ENCODE measurements around the gene ARHGAP27. TPM values are rescaled to one million over a fixed set of nuclear protein-coding genes. Genes with fewer than 3 reads are reported as not detected.

ARHGAP27 gene
- total and polyA plus RNA-seq, 8 donors, result 7.7 to 390 (median 45.5) TPM

DNA sequence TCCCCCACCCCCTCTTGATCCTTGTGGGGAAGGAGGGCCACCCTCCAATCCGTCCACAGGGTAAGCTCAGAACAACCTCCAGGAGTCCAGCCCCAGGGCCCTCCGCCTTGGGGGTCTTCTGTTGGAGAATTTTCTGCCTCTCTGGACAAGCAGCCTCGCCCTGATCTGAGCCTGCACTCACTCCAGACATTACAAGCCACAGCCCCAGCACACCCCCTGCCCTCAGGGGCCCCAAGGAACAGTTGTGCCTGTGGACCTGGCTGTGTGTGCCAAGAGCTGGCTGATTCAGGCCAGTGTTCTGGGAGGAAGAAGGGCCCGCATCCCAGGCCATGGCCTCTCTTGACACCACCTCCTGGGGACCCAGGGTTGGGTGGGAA lies 477 bp upstream of the ARHGAP27 start:
- Histone ChIP-seq H3K9me3 (no peaks in the 10 kb centered on the region), H3K36me3 (peaks cover 16 to 36% (median 29%) of the 10 kb centered on the region in 4 donors), H3K4me1 (peaks cover 48 to 53% (median 52%) of the 10 kb centered on the region in 4 donors), H3K4me3 (peak overlapping the region in 2 of 4 donors; percentile 47 to 56), H3K27me3 (peaks cover 0 to 53% (median 21%) of the 10 kb centered on the region in 3 donors), H3K27ac (peak overlapping the region in 4 of 5 donors; percentile 42 to 79 (median 74))
- DNase-seq, result no peak
- TF ChIP-seq, protein P1, sequence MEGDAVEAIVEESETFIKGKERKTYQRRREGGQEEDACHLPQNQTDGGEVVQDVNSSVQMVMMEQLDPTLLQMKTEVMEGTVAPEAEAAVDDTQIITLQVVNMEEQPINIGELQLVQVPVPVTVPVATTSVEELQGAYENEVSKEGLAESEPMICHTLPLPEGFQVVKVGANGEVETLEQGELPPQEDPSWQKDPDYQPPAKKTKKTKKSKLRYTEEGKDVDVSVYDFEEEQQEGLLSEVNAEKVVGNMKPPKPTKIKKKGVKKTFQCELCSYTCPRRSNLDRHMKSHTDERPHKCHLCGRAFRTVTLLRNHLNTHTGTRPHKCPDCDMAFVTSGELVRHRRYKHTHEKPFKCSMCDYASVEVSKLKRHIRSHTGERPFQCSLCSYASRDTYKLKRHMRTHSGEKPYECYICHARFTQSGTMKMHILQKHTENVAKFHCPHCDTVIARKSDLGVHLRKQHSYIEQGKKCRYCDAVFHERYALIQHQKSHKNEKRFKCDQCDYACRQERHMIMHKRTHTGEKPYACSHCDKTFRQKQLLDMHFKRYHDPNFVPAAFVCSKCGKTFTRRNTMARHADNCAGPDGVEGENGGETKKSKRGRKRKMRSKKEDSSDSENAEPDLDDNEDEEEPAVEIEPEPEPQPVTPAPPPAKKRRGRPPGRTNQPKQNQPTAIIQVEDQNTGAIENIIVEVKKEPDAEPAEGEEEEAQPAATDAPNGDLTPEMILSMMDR (IDR thresholded peaks at IDR 0.05), result no peak
- no peak for TF ChIP-seq EP300 (IDR thresholded peaks at IDR 0.05)
- no peak for TF ChIP-seq POLR2A (IDR thresholded peaks at IDR 0.05)
- TF ChIP-seq POLR2AphosphoS5 (IDR thresholded peaks at IDR 0.05), result no peak
- WGBS, 5 donors, result 13 to 74% (median 62%) methylated on average over 1 to 4 of the region's 4 CpGs
- intact Hi-C loops (cut with DNase I; ENCODE audit: low total_unique reads), result no loop called here

DNA sequence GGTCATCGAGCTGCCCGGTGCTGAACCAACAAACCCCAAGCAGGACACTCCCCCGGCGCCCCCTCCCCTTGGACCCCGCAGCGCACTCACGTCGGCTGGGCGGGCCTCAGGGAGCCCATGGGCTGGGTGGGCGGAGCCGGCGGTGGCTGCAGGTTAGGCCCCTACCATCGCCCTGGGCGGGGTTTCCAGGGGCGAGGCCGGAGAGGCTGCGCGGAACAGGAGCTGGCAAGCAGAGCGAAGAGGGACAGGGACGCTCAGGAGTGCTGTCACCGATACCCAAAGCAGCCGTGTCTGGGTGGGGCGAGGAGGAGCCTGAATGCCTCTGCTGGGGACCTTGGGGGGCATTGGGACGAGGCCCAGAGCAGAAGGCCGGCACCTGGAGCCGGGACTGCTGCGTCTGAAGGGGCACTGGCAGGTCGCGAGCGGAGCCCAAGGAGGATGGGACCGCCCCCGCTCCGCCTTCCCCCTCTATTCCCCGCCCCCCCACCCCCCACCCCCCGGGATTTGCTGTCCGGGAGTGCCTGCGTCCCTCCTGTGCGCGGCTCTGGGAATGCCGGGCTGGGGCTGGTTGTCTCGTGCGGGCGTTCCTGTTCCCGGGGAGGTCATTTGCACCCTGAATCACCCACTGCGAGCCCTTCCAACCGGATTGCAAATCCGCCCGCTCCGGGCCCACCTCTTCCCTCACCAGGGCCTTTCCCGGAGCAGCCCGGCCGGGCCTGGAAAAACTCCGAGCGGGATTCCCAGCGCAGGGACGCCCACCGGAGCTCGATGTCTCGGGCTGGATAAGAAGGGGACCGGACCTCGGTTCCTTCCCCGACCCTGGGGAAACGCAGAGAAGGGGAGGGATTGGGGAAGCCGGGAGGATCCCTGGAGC lies 902 bp downstream of the ARHGAP27 start:
- peaks cover 0 to 66% (median 21%) of the 10 kb centered on the region in 3 donors for H3K27me3 ChIP-seq
- peaks cover 4 to 23% (median 15%) of the 10 kb centered on the region in 4 donors for H3K36me3 ChIP-seq
- 0 to 1% (median 0%) methylated on average over 25 to 64 of the region's 64 CpGs for WGBS, 5 donors
- peak; percentile 85 to 95 for DNase-seq
- H3K27ac ChIP-seq, result peak overlapping the region; percentile 37 to 79 (median 68)
- TF ChIP-seq EP300 (IDR thresholded peaks at IDR 0.05) (no peak), POLR2AphosphoS5 (IDR thresholded peaks at IDR 0.05) (peak in 1 of 3 donors; percentile 38)
- no peaks in the 10 kb centered on the region for H3K9me3 ChIP-seq
- intact Hi-C loops (cut with DNase I; ENCODE audit: low total_unique reads), result no loop called here
- H3K4me3 ChIP-seq, result peak overlapping the region; percentile 47 to 56 (median 54)
- peaks cover 52 to 62% (median 57%) of the 10 kb centered on the region in 4 donors for H3K4me1 ChIP-seq

DNA sequence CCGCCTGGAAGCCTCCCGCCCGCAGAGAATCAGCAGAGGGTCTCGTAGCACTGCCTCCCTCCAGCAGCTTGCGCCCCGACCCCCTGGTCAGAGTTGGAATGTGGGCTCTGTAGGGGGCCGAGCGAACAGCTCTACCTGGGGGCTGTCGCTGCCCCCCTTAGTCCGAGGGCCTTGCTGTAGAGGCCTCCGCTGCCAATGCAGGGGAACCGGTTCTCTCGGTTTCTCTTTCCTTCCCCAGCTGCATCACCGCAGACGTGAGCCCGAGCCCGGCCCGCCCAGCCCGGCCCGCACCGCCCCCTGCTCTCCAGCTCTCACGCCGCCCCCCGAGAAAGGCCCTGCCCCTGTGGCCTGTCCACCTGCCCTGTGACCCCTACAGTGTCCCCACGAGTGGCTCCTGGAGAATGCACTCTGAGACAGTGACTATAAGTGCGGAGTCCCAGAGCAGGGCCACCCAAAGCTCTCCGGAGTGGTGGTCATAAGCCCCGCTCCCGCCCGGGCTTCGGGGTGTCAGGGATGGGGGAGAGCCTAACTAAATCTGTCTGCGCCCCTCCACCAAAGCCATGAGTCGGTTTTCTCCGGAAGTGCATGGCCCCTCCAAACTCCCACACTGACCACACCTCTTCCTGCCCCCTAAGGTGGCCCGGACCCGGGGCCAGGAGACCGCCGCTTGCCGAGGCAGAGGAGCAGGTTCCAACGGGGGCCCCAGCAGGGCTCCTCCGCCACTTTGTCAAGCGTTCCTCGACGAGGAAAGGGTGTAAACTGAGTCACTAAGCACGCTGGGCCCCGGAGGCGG lies 1.7 kb downstream of the ARHGAP27 start:
- peak overlapping the region in 4 of 5 donors; percentile 42 to 79 (median 74) for H3K27ac ChIP-seq
- peaks cover 0 to 66% (median 21%) of the 10 kb centered on the region in 3 donors for H3K27me3 ChIP-seq
- H3K4me3 ChIP-seq, result peak overlapping the region; percentile 47 to 56 (median 54)
- no peaks in the 10 kb centered on the region for H3K9me3 ChIP-seq
- TF ChIP-seq POLR2AphosphoS5 (IDR thresholded peaks at IDR 0.05), result peak in 2 of 3 donors; percentile 17 to 20
- no peak for TF ChIP-seq POLR2A (IDR thresholded peaks at IDR 0.05)
- no peak for TF ChIP-seq EP300 (IDR thresholded peaks at IDR 0.05)
- TF ChIP-seq, protein P1 (IDR thresholded peaks at IDR 0.05), result no peak
- peaks cover 53 to 65% (median 58%) of the 10 kb centered on the region in 4 donors for H3K4me1 ChIP-seq
- intact Hi-C loops (cut with DNase I; ENCODE audit: low total_unique reads), result no loop called here
- 5 to 11% (median 5%) methylated on average over 16 to 47 of the region's 47 CpGs for WGBS, 5 donors
- DNase-seq, result peak; percentile 84 to 96
- H3K36me3 ChIP-seq, result peaks cover 0 to 14% (median 7%) of the 10 kb centered on the region in 4 donors

DNA sequence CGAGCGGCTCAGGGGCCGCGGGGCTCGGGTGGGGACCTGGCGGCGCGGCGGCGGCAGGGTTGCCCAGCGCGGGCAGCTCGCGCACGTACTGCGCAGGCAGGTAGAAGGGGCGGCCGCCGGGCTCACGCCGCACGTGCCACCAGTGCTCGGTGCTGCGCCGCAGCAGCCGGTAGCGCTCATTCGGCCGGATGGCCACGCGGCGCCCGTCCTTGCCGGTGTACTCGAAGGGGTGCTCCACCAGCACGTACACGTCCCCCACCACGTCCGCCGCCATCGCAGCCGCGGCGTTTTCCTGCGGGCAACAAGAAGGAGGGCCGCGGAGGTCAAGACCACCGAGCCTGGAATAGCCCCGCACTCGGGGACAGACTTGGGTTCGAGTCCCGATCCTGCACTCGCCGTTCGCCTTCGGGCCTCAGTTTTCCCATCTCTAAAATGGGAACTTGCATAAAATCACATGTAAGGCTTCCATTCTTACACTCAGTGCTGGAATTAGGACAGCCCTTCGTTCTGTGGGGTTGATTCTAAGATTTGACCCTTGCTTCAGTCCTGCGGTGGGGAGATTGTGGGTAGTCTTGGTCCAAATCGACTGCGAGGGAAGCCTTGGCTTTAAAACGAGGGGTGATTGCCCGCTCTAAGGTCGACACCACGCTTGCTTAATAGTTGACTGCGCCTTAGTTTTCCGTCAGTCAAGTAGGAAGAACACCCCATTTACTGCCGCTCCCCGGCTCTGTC lies 2.5 kb downstream of the ARHGAP27 start:
- H3K4me3 ChIP-seq, result peak overlapping the region; percentile 47 to 56 (median 54)
- TF ChIP-seq POLR2AphosphoS5 (IDR thresholded peaks at IDR 0.05) (no peak), EP300 (IDR thresholded peaks at IDR 0.05) (no peak), POLR2A (IDR thresholded peaks at IDR 0.05) (no peak)
- TF ChIP-seq, protein P1 (IDR thresholded peaks at IDR 0.05), result no peak
- peaks cover 0 to 7% (median 0%) of the 10 kb centered on the region in 4 donors for H3K36me3 ChIP-seq
- WGBS, 5 donors, result 24 to 57% (median 31%) methylated on average over 31 to 68 of the region's 68 CpGs
- intact Hi-C loops (cut with DNase I; ENCODE audit: low total_unique reads), result no loop called here
- H3K9me3 ChIP-seq, result no peaks in the 10 kb centered on the region
- DNase-seq, result peak in 1 of 2 donors; percentile 56
- peak overlapping the region in 4 of 5 donors; percentile 42 to 79 (median 74) for H3K27ac ChIP-seq
- H3K27me3 ChIP-seq, result peaks cover 0 to 66% (median 21%) of the 10 kb centered on the region in 3 donors
- H3K4me1 ChIP-seq, result peaks cover 53 to 73% (median 62%) of the 10 kb centered on the region in 4 donors

All from stomach (tissue), 9 donors.